Activated CD8-positive, alpha-beta T cell treated with anti-CD3 and anti-CD28 coated beads for 36 hours (primary cell): ENCODE results near the gene ATP5F1D. TPM values are rescaled to one million over a fixed set of nuclear protein-coding genes. Genes with fewer than 3 reads are reported as not detected.

ENCODE experiments used
- ATAC-seq: fragments of 200-7000 bp; cut with Tn5 transposase; one replicate; pipeline ENCODE4 v1.10.0; 2021; ENCODE audit warnings: mild to moderate bottlenecking, moderate library complexity
- CTCF ChIA-PET: fragments of 350-600 bp; sonication (Branson Sonifier 250); formaldehyde crosslinking; loops from one replicate; lab custom pipeline; 2021; ENCODE audit warnings: antibody characterized with exemption; lab: Charles Lee
- POLR2A ChIA-PET: fragments of 350-600 bp; sonication (Branson Sonifier 250); formaldehyde crosslinking; loops from one replicate; lab custom pipeline; 2021; ENCODE audit warnings: antibody characterized with exemption; lab: Charles Lee
- DNase-seq: peaks from one replicate; pipeline ENCODE4 v3.0.0-alpha.2; 2020
- H3K27ac Mint-ChIP-seq: one replicate; pipeline ENCODE4 v1.8.0; 2021; ENCODE audit warnings: mild to moderate bottlenecking, mixed read lengths
- H3K27me3 Mint-ChIP-seq: one replicate; pipeline ENCODE4 v1.8.0; 2021; ENCODE audit warnings: mixed read lengths
- H3K36me3 Mint-ChIP-seq: one replicate; pipeline ENCODE4 v1.8.0; 2021; ENCODE audit warnings: low read depth, mixed read lengths
- H3K4me1 Mint-ChIP-seq: one replicate; pipeline ENCODE4 v1.8.0; 2021; ENCODE audit warnings: low read depth, mixed read lengths
- H3K4me3 Mint-ChIP-seq: one replicate; pipeline ENCODE4 v1.8.0; 2021; ENCODE audit warnings: mild to moderate bottlenecking, moderate library complexity, mixed read lengths
- H3K9me3 Mint-ChIP-seq: one replicate; pipeline ENCODE4 v1.8.0; 2021; ENCODE audit warnings: mixed read lengths
- CTCF ChIP-seq: fragments of 200-600 bp; IDR thresholded peaks from one replicate; pipeline ENCODE4 v1.8.0; 2022; ENCODE audit warnings: antibody characterized with exemption, mild to moderate bottlenecking
- intact Hi-C: fragments of 100-400 bp; cut with micrococcal nuclease; formaldehyde crosslinking; loops from one replicate; pipeline ENCODE4 v1.10.0; 2022
- total RNA-seq, 2 experiments: library from RNA; stranded (reverse); gene quantifications; one replicate each; pipeline ENCODE4 v1.2.3, GENCODE V29; 2021

The ATP5F1D gene
- total RNA-seq, 2 experiments from 2014 or later, result 186 to 199 TPM

GRCh38 chr19:1220976-1221903 is 20.3 kb upstream of the ATP5F1D start:
- Mint-ChIP-seq H3K4me1 (peaks cover under 1% of the 10 kb centered on the region), H3K9me3 (no peaks in the 10 kb centered on the region), H3K36me3 (no peaks in the 10 kb centered on the region), H3K27me3 (no peaks in the 10 kb centered on the region), H3K4me3 (no peak overlapping the region), H3K27ac (no peak overlapping the region)
- no peak for ATAC-seq
- POLR2A ChIA-PET, result interaction anchor here (1.0 kb wide), 2 partner anchors 12 to 15 kb away, joined by 3 to 4 read pairs; no protein-coding TSS in a partner anchor
- CTCF ChIA-PET, result interaction anchor here (0.9 to 1.8 kb wide), 3 partner anchors 7 to 108 kb away, joined by 3 to 5 read pairs (median 3); no protein-coding TSS in a partner anchor
- intact Hi-C loops, result no loop called here
- no peak for DNase-seq
- TF ChIP-seq CTCF, result no peak

GRCh38 chr19:1221904-1222255 is 19.7 kb upstream of the ATP5F1D start:
- CTCF ChIA-PET, result interaction anchor here (1.3 to 1.8 kb wide), 2 partner anchors 8 to 108 kb away, joined by 3 to 5 read pairs; no protein-coding TSS in a partner anchor
- TF ChIP-seq CTCF, result no peak
- H3K4me1 Mint-ChIP-seq, result no peaks in the 10 kb centered on the region

GRCh38 chr19:1222394-1222793 is 19.2 kb upstream of the ATP5F1D start:
- Mint-ChIP-seq H3K4me1 (no peaks in the 10 kb centered on the region), H3K36me3 (no peaks in the 10 kb centered on the region), H3K9me3 (no peaks in the 10 kb centered on the region), H3K27me3 (no peaks in the 10 kb centered on the region), H3K4me3 (no peak overlapping the region), H3K27ac (no peak overlapping the region)
- ChIA-PET POLR2A (interaction anchor here (0.7 to 1.1 kb wide), 2 partner anchors 19 to 88 kb away, joined by 3 read pairs; no protein-coding TSS in a partner anchor), CTCF (interaction anchor here (0.9 to 1.8 kb wide), 5 partner anchors 9 to 110 kb away, joined by 3 to 5 read pairs (median 4); no protein-coding TSS in a partner anchor)
- intact Hi-C loops, result no loop called here
- DNase-seq (no peak), ATAC-seq (no peak)
- no peak for TF ChIP-seq CTCF

More at GRCh38 chr19:1221904-1222255, 19.7 kb upstream of the ATP5F1D start:
- Mint-ChIP-seq H3K27ac (no peak overlapping the region), H3K36me3 (no peaks in the 10 kb centered on the region), H3K9me3 (no peaks in the 10 kb centered on the region), H3K27me3 (no peaks in the 10 kb centered on the region), H3K4me3 (no peak overlapping the region)
- no peak for DNase-seq
- POLR2A ChIA-PET, result interaction anchor here (1.1 kb wide), 1 partner anchor 18 kb away, joined by 3 read pairs; no protein-coding TSS in a partner anchor
- no peak for ATAC-seq
- intact Hi-C loops, result no loop called here

- ChIA-PET POLR2A (interaction anchor here (0.7 to 1.1 kb wide), 2 partner anchors 19 to 89 kb away, joined by 3 read pairs; no protein-coding TSS in a partner anchor), CTCF (interaction anchor here (0.6 to 1.4 kb wide), 7 partner anchors 9 to 148 kb away, joined by 3 to 5 read pairs (median 3); no protein-coding TSS in a partner anchor)
- no peak for ATAC-seq
- Mint-ChIP-seq H3K27me3 (no peaks in the 10 kb centered on the region), H3K27ac (no peak overlapping the region), H3K4me3 (no peak overlapping the region), H3K4me1 (no peaks in the 10 kb centered on the region), H3K9me3 (no peaks in the 10 kb centered on the region), H3K36me3 (peaks cover 2% of the 10 kb centered on the region)
- intact Hi-C loops, result no loop called here
- peak; percentile 39 for TF ChIP-seq CTCF
- peak; percentile 62 for DNase-seq
Observed at GRCh38 chr19:1223018-1223855, 18.3 kb upstream of the ATP5F1D start.
